ENCODE results near the gene EPHA6.
"Not testable (repeated sequence)": the region's sequence is repeated elsewhere in the genome, so short reads cannot be mapped to it uniquely, and the experiment has no call there.

EPHA6 gene

GRCh38 chr3:97025612-97026011 lies 211.2 kb downstream of the EPHA6 start:
- not testable (repeated sequence) for DNase-seq (ENCODE audit: low read depth)

- DNase-seq (ENCODE audit: low read depth): no peak
Measured at GRCh38 chr3:97029972-97030371, 215.6 kb downstream of the EPHA6 start.

DNA sequence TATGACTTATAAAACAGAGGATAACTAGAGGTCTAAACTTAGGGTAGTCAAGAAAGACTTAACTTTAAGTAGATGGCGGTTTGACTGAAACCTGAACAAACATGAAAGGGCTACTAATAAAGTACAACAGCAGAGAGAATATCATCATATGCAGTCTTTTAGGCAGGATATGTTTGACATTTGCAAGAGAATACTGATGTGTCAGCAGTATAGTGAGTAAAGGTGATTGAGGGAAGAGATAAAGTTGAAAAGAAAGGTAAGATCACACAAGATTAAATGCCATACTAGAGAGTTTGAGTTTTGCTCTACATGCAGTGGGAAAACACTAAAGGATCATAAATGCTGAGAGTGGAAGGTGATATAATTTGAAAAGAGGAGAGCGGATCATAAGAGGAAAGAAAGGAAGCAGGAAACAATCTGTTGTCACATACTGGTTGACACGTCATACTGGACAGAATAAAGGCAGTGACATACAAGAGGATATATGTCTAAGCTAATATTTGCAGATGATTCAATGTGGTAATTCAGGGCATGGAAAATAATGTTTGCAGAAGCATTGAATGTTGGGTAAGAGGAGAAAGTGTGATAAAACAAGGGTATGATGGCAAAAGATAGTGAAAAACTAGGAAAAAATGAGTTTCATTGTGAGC lies 223.0 kb downstream of the EPHA6 start:
- DNase-seq (ENCODE audit: low read depth): no peak

DNA sequence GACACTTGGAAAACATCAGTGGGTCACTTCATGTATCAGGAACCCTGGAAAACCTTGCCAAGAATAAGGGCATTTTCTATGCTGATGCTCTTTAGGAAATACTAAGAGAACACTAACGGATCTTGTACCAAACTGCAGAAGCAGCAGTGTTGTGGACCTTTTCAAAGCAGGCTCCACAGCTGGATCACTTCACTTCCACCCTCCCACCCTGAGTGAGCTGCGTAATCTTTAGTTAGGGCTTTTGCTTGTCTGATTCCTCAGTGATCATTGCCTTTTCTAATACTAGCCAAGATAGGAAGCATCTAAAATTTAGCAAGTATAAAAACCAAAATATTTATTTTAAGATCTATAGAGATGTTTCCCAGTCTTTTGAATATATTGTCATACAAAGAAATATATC lies 229.0 kb downstream of the EPHA6 start:
- DNase-seq (ENCODE audit: low read depth): no peak

GRCh38 chr3:97057365-97057764 lies 243.0 kb downstream of the EPHA6 start:
- DNase-seq (ENCODE audit: low read depth): no peak

DNA sequence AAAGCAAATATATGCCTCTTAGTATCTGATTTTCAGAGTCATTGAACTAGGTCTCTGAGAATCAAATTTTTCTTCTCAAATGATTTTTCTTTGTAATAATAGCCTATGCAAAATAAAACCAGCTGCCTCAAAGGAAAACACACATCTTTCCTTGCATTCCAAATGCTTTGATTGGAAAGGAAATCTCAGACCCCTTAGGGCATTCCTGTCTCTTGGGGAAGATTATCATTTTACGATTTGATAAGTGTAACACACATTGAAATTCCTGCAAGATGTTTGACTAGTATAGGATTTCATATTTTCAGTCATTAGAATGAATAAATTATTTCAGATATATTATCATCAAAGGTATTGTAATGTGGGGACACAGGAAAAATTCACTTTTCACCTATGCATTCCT lies 244.8 kb downstream of the EPHA6 start:
- DNase-seq (ENCODE audit: low read depth): no peak

DNA sequence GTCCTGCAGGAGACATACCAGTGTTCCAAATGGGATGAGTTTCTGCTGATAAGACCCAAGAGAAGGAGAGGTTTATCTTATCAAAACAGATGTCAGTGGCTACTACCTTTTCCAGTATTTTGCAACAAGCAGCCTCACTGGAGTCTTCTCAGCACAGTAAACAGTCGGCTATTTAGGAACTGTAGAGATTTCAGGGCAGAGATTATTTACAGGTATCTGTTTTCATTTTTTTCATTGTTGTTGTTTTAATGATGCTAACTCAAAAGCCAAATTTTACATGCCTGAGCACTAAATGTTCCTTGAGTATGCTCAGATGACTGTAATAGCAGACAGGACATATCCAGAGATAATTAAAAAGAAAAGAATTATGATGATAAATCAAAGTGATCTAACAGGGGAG lies 252.1 kb downstream of the EPHA6 start:
- DNase-seq (ENCODE audit: low read depth): no peak

GRCh38 chr3:97070302-97070701 lies 255.9 kb downstream of the EPHA6 start:
- no peak for DNase-seq (ENCODE audit: low read depth)

DNA sequence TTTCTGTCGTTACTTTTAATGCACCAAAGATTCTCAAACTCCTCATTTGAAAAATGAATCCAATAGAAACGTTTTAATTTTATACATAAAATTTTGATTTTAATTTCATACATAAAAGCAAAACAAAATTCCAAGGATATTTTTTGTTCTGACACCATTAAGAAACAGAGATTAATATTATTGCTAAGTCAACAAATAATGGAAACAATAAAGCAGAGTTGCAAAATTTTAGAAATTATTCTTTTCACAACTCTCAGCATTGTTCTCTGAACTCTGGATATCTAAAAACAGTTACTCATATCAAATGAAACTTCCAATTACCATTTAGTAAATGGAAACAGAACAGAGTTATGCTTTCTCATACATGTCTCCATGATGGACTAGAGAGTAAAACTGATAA lies 260.2 kb downstream of the EPHA6 start:
- no peak for DNase-seq (ENCODE audit: low read depth)

- no peak for DNase-seq (ENCODE audit: low read depth)
Measured at GRCh38 chr3:97076673-97077072, 262.3 kb downstream of the EPHA6 start.

DNA sequence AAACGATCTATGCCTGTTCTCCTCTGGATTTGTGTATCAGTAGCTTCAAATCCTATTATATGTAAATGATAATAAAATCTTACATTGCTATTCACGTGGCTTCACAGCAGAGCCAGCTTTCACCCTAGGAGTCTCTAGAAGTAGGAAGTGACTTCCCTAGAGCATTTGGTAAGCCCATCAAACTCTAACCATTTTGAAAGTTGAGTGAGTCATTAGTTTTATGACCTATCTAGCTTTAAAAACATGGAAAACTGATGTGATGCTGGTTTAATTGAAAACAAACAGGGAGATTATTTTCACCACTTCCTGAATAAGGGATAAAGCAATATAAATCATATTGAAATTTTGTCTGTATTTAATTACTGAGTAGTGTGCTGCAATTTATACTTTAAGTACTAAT lies 275.2 kb downstream of the EPHA6 start:
- no peak for DNase-seq (ENCODE audit: low read depth)

GRCh38 chr3:97102641-97103040 lies 288.2 kb downstream of the EPHA6 start:
- DNase-seq (ENCODE audit: low read depth): no peak

- no peak for DNase-seq (ENCODE audit: low read depth)
Measured at GRCh38 chr3:97105989-97106651, 291.7 kb downstream of the EPHA6 start.

GRCh38 chr3:97106652-97106989 lies 292.2 kb downstream of the EPHA6 start:
- DNase-seq (ENCODE audit: low read depth): no peak

- no peak for DNase-seq (ENCODE audit: low read depth)
Measured at GRCh38 chr3:97108136-97108535, 293.7 kb downstream of the EPHA6 start.

DNA sequence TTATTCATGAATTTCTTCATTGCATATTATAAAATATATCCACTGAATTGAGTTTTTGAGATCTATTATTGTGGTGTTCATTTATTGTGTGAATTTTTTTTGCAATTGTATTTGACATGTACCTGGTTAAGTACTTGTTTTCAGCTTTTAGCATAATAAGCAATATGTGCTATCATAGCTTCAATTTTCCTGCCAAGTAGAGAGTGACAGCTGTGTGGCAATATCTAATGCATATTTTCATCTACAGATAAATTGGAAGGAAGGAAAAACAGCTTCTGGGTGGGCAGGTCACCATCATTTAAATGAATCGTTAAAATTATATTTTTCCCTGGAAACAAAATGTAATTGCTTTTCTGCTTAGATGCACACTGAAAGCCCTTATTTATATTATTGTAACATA lies 296.9 kb downstream of the EPHA6 start:
- no peak for DNase-seq (ENCODE audit: low read depth)

DNA sequence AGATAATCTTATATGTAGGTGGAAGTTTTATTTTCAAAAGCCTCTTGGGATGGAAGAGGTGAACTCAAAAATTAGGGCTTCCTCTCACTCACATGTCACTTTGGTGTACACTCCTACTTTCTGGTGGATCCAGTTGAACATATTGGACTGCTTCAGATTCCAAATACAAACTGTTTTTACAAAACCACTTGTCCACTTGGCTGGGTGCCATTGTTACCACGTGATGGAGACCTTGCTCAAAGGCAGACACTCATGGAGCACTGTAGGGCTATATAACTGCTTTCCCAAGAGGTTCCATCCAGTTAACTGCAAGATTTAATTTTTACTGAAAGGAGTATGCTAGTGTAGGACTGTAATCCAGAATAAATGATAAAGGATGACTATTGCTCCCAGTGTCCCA lies 307.0 kb downstream of the EPHA6 start:
- DNase-seq (ENCODE audit: low read depth): no peak

DNA sequence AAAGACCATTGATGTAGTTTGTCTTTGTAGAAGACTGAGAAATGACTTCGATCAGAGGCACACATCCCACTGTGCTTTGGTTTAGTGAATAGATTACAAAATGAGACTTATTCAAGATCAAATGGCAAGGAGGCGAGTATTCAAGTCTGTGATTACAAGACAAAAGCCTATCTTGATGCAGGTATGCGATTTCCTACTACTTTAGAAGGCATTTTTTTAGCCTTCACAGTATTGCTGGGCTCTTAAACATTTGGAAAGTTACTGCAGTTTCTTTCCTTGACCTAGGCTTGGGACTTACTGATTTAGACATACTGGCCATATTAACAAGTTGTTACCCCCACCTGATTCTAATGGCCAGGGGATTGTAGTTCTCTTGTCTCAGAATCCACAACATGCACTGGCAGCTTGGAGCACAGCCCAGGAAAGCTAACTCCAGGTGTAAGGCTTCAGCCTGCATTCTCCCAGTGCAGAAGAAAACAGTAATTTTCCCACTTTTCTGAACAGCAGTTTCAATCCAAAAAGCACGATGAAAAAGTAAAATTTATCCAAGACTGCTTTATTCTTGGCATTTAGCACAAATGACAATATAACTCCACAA lies 311.6 kb downstream of the EPHA6 start:
- DNase-seq (ENCODE audit: low read depth): no peak

DNA sequence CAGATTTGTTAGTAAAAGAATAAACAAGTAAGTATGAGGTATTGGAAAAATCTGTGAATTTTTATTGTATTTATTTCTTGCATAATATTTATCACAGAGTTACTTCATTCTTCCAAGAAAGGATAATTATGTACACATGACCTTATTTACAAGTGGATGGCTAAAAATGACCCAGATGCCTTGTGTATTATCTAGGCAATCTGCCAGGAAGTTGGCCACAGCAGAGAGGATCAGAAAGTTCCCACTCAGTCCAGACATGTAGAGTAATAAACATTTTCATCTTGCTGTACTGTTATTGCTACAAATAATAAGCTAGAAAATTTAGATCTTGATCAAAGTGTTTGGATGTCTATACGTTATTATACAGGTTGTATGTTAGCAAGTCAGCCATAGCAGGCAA lies 317.1 kb downstream of the EPHA6 start:
- DNase-seq (ENCODE audit: low read depth): no peak

GRCh38 chr3:97138914-97139541 lies 324.6 kb downstream of the EPHA6 start:
- DNase-seq (ENCODE audit: low read depth): peak; percentile 8

- no peak for DNase-seq (ENCODE audit: low read depth)
Measured at GRCh38 chr3:97148931-97149330, 334.5 kb downstream of the EPHA6 start.

DNA sequence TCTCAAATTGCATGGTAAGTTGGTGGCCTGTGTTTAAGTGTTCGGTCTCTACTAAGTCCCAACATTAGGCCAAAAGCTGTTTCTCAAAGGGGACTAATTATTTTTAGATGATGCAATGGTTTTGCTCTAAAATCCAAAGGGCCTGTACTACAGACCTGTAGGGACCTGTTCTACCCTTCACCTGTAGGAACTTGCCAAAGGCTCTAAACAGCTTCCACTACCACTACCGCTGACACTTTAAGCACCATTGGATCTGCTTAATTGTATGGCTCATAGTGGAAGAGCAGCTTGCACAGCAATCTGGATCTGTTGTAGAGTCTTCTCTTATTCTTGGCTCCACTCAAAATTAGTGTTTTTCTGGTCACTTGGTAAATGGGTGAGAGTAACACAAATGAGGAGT lies 346.8 kb downstream of the EPHA6 start:
- no peak for DNase-seq (ENCODE audit: low read depth)

DNA sequence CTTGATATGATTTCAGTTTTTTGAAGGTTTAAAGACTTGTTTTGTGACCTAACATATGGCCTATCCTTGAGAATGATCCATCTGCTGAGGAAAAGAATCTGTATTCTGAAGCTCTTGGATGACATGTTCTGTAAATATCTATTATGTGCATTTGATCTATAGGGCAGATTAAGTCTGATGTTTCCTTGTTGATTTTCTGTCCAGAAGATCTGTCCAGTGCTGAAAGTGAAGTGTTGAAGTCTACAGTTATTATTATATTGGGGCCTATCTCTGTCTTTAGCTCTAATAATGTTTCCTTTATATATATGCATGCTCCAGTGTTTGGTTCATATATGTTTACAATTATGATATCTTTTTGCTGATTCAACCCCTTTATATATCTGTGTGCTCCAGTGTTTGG lies 362.8 kb downstream of the EPHA6 start:
- DNase-seq (ENCODE audit: low read depth): no peak
